GM10266 (cell line): ENCODE results near the gene KIF12.

Source experiments
- DNase-seq: peaks from one replicate; pipeline ENCODE4 v3.0.0; 2012; ENCODE audit errors: extremely low spot score
- CTCF ChIP-seq: IDR thresholded peaks from 2 replicates; pipeline ENCODE4 v1.5.1; 2012; ENCODE audit warnings: mild to moderate bottlenecking, low read depth; ENCODE audit not compliant: control insufficient read depth, insufficient read depth; ENCODE audit errors: missing control alignments

The KIF12 gene

GRCh38 chr9:114115654-114116125 lies 16.6 kb upstream of the KIF12 start:
- DNase-seq: no peak
- no peak for TF ChIP-seq CTCF

GRCh38 chr9:114114364-114114763 lies 15.3 kb upstream of the KIF12 start:
- no peak for TF ChIP-seq CTCF
- no peak for DNase-seq

- no peak for DNase-seq
- no peak for TF ChIP-seq CTCF
Observed at GRCh38 chr9:114112778-114113584, 13.9 kb upstream of the KIF12 start.

- no peak for TF ChIP-seq CTCF
- no peak for DNase-seq
Observed at GRCh38 chr9:114112325-114112724, 13.2 kb upstream of the KIF12 start.

GRCh38 chr9:114110180-114110579 lies 11.1 kb upstream of the KIF12 start:
- TF ChIP-seq CTCF: no peak
- DNase-seq: no peak

- no peak for DNase-seq
- TF ChIP-seq CTCF: no peak
Observed at GRCh38 chr9:114109124-114109523, 10.0 kb upstream of the KIF12 start.
